KG1 (cell line): Measurements from ENCODE around the gene ZNF620.
"Not testable (repeated sequence)": the region's sequence is repeated elsewhere in the genome, so short reads cannot be mapped to it uniquely, and the experiment has no call there.

Source experiments
- DNase-seq: peaks from one replicate; lab custom pipeline; 2025; lab: John Stamatoyannopoulos, UW

Gene ZNF620

GRCh38 chr3:40502034-40502433 is 3.8 kb upstream of the ZNF620 start:
- DNase-seq: no peak

DNA sequence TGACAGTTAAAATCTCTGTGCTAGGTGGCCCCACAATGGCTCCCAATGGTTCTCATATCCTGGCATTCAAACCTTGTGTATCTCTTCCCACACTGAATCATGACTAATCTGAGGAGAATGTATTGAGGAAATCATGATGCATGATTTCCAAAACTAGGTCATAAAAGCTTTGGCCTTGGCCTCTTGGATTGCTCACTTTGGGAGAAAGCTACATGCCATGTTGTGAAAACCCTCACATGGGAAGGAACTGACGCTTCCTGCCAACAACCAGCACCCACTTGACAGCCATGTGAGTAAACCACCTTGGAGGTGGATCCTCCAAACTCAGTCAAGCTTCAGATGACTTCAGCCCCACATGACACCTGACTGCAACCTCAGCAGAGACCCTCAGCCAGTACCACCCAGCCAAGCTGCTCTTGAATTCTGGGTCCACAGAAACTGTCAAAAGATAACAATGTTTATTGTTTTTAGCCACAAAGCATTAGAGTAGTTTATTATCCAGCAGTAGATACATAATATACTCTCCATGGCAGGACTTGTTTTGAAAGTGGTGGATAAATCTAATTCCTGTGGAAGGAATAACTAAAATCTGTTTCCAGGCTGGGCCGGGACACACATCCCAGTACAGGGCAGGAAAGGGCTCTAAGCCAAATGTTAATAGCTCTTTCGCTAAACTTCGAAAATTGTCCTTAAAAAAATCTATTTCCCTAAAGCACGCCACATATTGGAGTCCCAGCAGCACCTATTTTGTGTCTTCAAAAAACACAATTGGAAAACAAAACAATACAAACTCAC is 1.0 kb upstream of the ZNF620 start:
- no peak for DNase-seq

- no peak for DNase-seq
Measured at GRCh38 chr3:40511031-40511718, 5.3 kb downstream of the ZNF620 start.

DNA sequence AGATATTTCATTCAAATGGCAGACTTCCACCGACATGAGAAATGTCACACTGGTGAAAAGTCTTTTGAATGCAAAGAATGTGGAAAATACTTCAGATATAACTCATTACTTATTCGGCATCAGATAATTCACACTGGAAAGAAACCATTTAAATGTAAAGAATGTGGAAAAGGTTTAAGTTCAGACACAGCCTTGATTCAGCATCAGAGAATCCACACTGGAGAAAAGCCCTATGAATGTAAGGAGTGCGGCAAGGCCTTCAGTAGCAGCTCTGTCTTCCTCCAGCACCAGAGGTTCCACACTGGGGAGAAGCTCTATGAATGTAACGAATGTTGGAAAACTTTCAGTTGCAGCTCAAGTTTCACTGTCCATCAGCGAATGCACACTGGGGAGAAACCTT is 10.4 kb downstream of the ZNF620 start:
- no peak for DNase-seq

GRCh38 chr3:40518067-40518466 is 12.2 kb downstream of the ZNF620 start:
- DNase-seq: no peak

DNA sequence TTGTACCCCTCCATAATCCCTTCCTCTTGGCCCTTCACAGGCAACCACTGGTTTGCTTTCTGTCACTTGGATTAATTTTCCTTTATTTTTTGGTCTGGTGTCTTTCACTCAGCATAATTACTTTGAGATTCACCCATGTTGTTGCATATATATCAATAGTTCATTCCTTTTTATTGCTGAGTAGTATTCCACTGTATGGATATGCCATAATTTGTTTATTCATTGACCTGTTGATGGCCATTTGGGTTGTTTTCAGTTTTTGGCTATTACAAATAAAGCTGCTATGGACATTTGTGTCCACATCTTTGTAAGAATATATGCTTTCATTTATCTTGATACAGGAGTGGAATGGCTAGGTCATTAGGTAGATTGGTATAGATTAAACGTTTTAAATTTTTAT is 13.0 kb downstream of the ZNF620 start:
- no peak for DNase-seq

DNA sequence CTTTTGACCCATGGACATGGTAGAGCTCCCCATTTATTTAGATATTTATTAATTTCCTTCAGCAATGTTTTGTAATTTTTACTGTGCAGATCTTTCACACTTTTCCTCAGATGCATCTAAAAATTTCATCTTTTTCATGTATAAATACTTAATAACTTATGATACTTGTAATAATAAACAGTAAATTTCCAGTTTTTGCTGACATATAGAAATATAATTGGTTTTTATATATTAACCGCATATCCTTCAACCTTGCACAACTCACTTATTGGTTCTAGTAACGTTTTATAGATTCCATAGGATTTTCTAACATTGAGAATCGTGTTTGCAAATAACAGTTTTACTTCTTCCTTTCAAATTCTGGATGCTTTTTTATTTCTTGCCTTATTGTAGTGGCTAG is 15.4 kb downstream of the ZNF620 start:
- DNase-seq: no peak

GRCh38 chr3:40523781-40524180 is 17.9 kb downstream of the ZNF620 start:
- no peak for DNase-seq

DNA sequence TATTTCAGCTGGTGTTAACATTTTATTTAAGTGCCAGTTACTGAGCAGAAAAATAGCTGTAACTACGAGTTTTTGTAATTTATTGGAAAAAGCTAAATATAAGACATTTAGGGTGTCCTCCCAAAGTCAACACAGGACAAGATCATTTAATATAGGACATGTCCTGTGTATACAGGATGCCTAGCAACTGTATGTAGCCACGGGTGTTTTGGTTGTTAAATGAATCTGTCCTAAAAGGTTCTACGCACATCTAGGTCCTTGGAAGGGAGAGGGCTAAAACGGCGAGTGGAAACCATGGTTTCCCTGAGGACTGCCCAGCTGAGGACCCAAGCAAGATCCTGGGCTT is 18.4 kb downstream of the ZNF620 start:
- no peak for DNase-seq

GRCh38 chr3:40524568-40525285 is 18.9 kb downstream of the ZNF620 start, which contains the start of gene ZNF621:
Gene ZNF621, plus strand, starts transcription at chr3:40524960. Its CDS starts 881 bp downstream, at chr3:40525841.
- DNase-seq: peak; percentile 78

DNA sequence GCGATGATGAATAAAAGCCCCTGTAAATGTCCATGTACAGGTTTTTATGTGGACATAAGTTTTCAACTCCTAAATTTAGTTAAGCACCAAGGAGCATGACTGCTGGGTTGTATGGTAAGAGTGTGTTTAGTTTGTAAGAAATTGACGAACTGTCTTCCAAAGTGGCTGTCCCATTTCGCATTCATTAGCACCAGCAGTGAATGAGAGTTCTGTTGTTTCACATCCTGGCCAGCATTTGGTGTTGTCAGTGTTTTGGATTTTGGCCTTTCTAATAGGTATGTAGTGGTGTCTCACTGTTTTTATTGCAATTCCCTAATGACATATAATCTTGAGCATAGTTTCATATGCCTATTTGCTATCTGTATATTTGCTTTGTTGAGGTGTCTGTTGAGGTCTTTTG is 22.6 kb downstream of the ZNF620 start:
- DNase-seq: no peak

DNA sequence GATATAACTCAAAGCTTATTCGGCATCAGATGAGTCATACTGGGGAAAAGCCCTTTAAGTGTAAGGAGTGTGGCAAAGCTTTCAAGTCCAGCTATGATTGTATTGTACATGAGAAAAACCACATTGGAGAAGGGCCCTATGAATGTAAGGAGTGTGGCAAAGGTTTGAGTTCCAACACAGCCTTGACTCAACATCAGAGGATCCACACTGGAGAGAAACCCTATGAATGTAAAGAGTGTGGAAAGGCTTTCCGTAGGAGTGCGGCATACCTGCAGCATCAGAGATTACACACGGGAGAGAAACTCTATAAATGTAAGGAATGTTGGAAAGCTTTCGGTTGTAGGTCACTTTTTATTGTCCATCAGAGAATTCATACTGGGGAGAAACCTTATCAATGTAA is 26.4 kb downstream of the ZNF620 start:
- DNase-seq: no peak

DNA sequence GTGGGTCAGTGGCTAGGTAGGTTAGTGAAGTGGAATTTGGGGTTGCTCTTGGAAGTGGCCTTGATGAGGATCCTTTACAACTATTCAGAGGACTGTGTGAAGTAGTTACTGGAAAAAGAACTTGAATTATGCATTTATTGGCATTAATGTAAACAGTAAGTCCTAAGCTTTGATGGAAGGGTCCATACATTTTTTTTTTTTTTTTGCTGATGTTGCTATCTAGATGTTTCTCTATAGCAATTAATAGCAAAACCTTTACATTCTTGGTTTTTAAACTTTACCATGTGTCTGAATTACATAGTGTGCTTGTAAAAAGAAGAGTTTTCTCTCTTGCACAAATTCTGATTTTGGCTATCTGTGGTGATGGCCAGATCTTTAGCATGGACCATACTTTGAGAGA is 28.4 kb downstream of the ZNF620 start:
- no peak for DNase-seq

DNA sequence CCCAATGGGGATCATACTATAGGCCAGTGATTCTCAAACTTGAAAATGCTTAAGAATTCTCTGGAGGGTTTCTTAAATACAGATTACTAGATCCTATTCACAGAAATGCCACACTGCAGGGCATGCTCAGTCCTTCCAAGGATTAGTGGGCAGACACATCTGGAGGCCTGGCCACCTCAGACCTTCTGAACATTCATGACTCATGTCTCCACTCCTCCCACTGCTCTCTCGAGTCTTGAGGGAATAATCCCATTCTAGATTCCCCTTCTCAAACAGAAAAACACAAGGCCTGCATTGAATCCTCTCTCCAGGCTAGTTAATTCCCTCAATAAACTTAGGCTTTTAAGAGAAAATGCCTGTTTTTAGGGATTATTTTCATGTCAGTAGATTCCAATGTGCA is 41.0 kb downstream of the ZNF620 start:
- no peak for DNase-seq

GRCh38 chr3:40550167-40550566 is 44.3 kb downstream of the ZNF620 start:
- no peak for DNase-seq

DNA sequence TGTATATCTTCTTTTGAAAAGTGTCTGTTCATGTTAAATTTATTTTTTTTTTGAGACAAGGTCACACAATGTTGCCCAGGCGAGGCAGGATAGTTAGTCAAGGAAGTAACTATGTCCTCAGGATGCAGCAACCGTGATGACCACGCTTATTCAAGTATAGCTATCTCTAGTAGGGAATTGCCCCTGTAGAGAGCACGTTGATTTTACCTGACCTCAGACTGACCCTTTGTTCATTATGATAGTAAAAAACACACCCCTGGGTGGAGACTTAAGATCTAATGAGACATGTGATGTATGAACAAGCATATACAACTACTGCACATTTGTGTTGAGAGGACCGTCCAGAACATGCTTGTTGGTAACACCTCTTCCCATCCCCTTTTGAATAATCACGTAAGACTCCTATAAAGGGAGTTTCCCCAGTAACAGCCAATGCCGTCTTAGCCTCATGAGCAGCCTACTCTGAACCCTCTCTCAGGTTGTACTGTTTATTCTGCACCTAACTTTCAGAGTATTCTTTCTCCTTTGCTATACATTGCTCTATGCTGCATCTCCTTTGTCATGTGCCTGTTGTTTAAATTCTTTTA is 51.8 kb downstream of the ZNF620 start:
- DNase-seq: no peak

GRCh38 chr3:40562482-40562881 is 56.6 kb downstream of the ZNF620 start:
- not testable (repeated sequence) for DNase-seq

- not testable (repeated sequence) for DNase-seq
Measured at GRCh38 chr3:40565629-40566028, 59.8 kb downstream of the ZNF620 start.

GRCh38 chr3:40566694-40567093 is 60.9 kb downstream of the ZNF620 start:
- DNase-seq: no peak
